Left lung (tissue), 10 donors: ENCODE data around the gene ZSCAN1. TPM values are rescaled to one million over a fixed set of nuclear protein-coding genes. Genes with fewer than 3 reads are reported as not detected.
A peak's percentile ranks its signal among the peaks of the same experiment; 100 is the strongest.

Experiments
- ATAC-seq: fragments of 200-7000 bp; cut with Tn5 transposase; one replicate; pipeline ENCODE4 v1.9.1; 2020; ENCODE audit warnings: moderate library complexity
- DNase-seq, 4 donors: peaks; one replicate each; pipeline ENCODE4 v3.0.0-alpha.2; 2013 to 2020
- H3K27ac ChIP-seq, 2 donors: fragments of 200-600 bp; sonication (generic) in 1 of 2; one replicate each; pipeline versions ENCODE4 v1.5.0 to v1.8.0; 2020 to 2021
- H3K27me3 ChIP-seq, 2 donors: fragments of 200-600 bp; sonication (generic) in 1 of 2; one replicate each; pipeline versions ENCODE4 v1.5.0 to v1.8.0; 2020 to 2021
- H3K36me3 ChIP-seq, 2 donors: fragments of 200-600 bp; sonication (generic) in 1 of 2; one replicate each; pipeline versions ENCODE4 v1.5.0 to v1.8.0; 2020 to 2021
- H3K4me1 ChIP-seq, 2 donors: fragments of 200-600 bp; one replicate each; pipeline ENCODE4 v1.8.0; 2021
- H3K4me3 ChIP-seq, 2 donors: fragments of 200-600 bp; sonication (generic) in 1 of 2; one replicate each; pipeline versions ENCODE4 v1.5.0 to v1.8.0; 2020 to 2021; ENCODE audit warnings: mild to moderate bottlenecking in 1 of 2
- H3K9me3 ChIP-seq, 2 donors: fragments of 200-600 bp; sonication (generic) in 1 of 2; one replicate each; pipeline versions ENCODE4 v1.5.0 to v1.8.0; 2020 to 2021
- intact Hi-C, 2 donors: fragments of 100-400 bp; cut with DNase I; formaldehyde crosslinking; loops; one replicate each; pipeline versions ENCODE4 v1.11.2 to v1.14.2; 2022
- polyA plus RNA-seq, 6 donors: library from polyadenylated mRNA; unstranded; fragments of 120-200 nt; gene quantifications; one replicate each; pipeline ENCODE4 v1.2.1, GENCODE V29; 2013; ENCODE audit not compliant: insufficient read length in 6 of 6
- total RNA-seq, 2 donors: library from RNA; stranded (reverse); fragmentation: NEBNext Ultra II Directional; extraction: Animal tissue kit (Norgen Biotek cat#: 25700); gene quantifications; one replicate each; pipeline ENCODE4 v1.2.1, GENCODE V29; 2021
- TF ChIP-seq, protein P1 (sequence below), 2 donors: fragments of 200-600 bp; sonication (generic) in 1 of 2; IDR thresholded peaks; one replicate each; pipeline versions ENCODE4 v1.5.0 to v1.8.0; 2021; ENCODE audit warnings: antibody characterized with exemption in 2 of 2
- donor health status: DM: no; HTN: yes; CAD: no.
- donor health status: DM: no; HTN: no; CAD: no.

ZSCAN1 gene
- total and polyA plus RNA-seq, 8 donors = 0.47 to 3.4 (median 2.4) TPM; not detected in 1

- TF ChIP-seq, protein P1, sequence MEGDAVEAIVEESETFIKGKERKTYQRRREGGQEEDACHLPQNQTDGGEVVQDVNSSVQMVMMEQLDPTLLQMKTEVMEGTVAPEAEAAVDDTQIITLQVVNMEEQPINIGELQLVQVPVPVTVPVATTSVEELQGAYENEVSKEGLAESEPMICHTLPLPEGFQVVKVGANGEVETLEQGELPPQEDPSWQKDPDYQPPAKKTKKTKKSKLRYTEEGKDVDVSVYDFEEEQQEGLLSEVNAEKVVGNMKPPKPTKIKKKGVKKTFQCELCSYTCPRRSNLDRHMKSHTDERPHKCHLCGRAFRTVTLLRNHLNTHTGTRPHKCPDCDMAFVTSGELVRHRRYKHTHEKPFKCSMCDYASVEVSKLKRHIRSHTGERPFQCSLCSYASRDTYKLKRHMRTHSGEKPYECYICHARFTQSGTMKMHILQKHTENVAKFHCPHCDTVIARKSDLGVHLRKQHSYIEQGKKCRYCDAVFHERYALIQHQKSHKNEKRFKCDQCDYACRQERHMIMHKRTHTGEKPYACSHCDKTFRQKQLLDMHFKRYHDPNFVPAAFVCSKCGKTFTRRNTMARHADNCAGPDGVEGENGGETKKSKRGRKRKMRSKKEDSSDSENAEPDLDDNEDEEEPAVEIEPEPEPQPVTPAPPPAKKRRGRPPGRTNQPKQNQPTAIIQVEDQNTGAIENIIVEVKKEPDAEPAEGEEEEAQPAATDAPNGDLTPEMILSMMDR (IDR thresholded peaks at IDR 0.05) = no peak
- intact Hi-C loops = no loop called here
- peaks cover 0 to 54% of the 10 kb centered on the region in 2 donors for H3K27me3 ChIP-seq
- DNase-seq = peak in 1 of 4 donors; percentile 61
- ATAC-seq = no peak
- no peak overlapping the region for H3K4me3 ChIP-seq
- H3K36me3 ChIP-seq = no peaks in the 10 kb centered on the region
- H3K27ac ChIP-seq = no peak overlapping the region
- H3K9me3 ChIP-seq = peaks cover 0 to 83% of the 10 kb centered on the region in 2 donors
- no peaks in the 10 kb centered on the region for H3K4me1 ChIP-seq
Observed at GRCh38 chr19:58038688-58039204, 4.9 kb downstream of the ZSCAN1 start.

DNA sequence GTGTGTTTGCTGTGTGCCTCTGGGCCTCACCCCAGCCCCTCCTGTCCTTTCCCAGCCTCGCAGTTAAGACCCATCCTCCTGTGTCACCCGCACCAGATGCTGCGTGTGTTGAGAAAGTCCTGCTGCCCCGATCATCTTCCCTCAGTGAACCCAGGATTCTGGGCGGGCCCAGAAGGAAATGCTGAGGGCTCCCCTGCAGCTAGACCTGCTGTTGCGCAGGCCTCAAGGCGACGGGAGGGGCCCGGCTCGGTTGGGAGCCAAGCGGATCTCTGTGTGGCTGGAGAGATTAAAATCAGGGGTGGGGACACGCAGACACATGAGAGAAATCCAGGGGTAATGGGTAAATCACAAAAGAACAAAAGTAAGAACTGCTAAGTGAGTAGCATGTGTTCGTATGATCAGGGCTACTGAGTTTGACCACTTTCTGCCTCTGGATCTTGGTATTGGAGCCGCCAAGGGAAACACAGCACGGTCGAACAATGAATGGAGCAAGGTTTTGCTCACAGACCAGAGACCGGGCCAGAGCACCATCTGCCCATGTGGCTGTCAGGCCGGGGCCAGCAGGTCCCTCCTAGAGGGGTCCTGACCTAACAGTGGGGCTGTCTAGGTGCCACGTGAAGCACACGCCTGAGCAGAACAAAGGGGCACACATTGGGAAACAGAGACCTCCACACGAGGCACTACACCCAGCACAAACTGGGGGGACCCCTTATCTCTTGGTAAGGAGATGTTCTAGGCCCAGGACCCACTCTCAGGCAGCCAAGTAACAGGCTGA, 7.1 kb downstream of the ZSCAN1 start:
- intact Hi-C loops = no loop called here
- Histone ChIP-seq H3K27ac (no peak overlapping the region), H3K4me1 (no peaks in the 10 kb centered on the region), H3K9me3 (peaks cover 0 to 96% of the 10 kb centered on the region in 2 donors), H3K27me3 (peaks cover 0 to 33% of the 10 kb centered on the region in 2 donors), H3K4me3 (no peak overlapping the region), H3K36me3 (no peaks in the 10 kb centered on the region)
- ATAC-seq (no peak), DNase-seq (no peak)
- TF ChIP-seq, protein P1 (IDR thresholded peaks at IDR 0.05) = no peak

GRCh38 chr19:58042495-58043340, 8.9 kb downstream of the ZSCAN1 start:
- DNase-seq = no peak
- peaks cover 0 to 99% of the 10 kb centered on the region in 2 donors for H3K9me3 ChIP-seq
- TF ChIP-seq, protein P1 (IDR thresholded peaks at IDR 0.05) = no peak

GRCh38 chr19:58044391-58044790, 10.6 kb downstream of the ZSCAN1 start:
- no peak for DNase-seq
- no peak for ATAC-seq
- Histone ChIP-seq H3K27ac (no peak overlapping the region), H3K36me3 (no peaks in the 10 kb centered on the region), H3K9me3 (peaks cover 0 to 98% of the 10 kb centered on the region in 2 donors), H3K27me3 (peaks cover 0 to 4% of the 10 kb centered on the region in 2 donors), H3K4me3 (no peak overlapping the region), H3K4me1 (no peaks in the 10 kb centered on the region)
- TF ChIP-seq, protein P1 (IDR thresholded peaks at IDR 0.05) = no peak
- intact Hi-C loops = no loop called here

More at GRCh38 chr19:58042495-58043340, 8.9 kb downstream of the ZSCAN1 start:
- H3K4me3 ChIP-seq = no peak overlapping the region
- peaks cover 0 to 20% of the 10 kb centered on the region in 2 donors for H3K27me3 ChIP-seq
- no peaks in the 10 kb centered on the region for H3K36me3 ChIP-seq
- intact Hi-C loops = no loop called here
- ATAC-seq = no peak
- H3K27ac ChIP-seq = no peak overlapping the region
- no peaks in the 10 kb centered on the region for H3K4me1 ChIP-seq

GRCh38 chr19:58044886-58045285, 11.1 kb downstream of the ZSCAN1 start:
- H3K27ac ChIP-seq = no peak overlapping the region
- ATAC-seq (no peak), DNase-seq (peak in 1 of 4 donors; percentile 66)
- H3K36me3 ChIP-seq = no peaks in the 10 kb centered on the region
- intact Hi-C loops = no loop called here
- H3K27me3 ChIP-seq = peaks cover 0 to 4% of the 10 kb centered on the region in 2 donors
- TF ChIP-seq, protein P1 (IDR thresholded peaks at IDR 0.05) = no peak
- H3K4me1 ChIP-seq = no peaks in the 10 kb centered on the region
- peaks cover 0 to 99% of the 10 kb centered on the region in 2 donors for H3K9me3 ChIP-seq
- H3K4me3 ChIP-seq = no peak overlapping the region
